NCI-H2227 (cell line): ENCODE results near the gene TEX19.

Experiments used
- DNase-seq: peaks from one replicate; lab custom pipeline; 2025; ENCODE audit not compliant: unreplicated experiment; lab: John Stamatoyannopoulos, UW

Gene TEX19

GRCh38 chr17:82321947-82322466 is 37.0 kb upstream of the TEX19 start:
- no peak for DNase-seq

GRCh38 chr17:82322526-82323453 is 36.3 kb upstream of the TEX19 start:
- DNase-seq = no peak

GRCh38 chr17:82323514-82324234 is 35.4 kb upstream of the TEX19 start:
- no peak for DNase-seq

GRCh38 chr17:82324566-82325285 is 34.3 kb upstream of the TEX19 start:
- no peak for DNase-seq

GRCh38 chr17:82325286-82326180 is 33.5 kb upstream of the TEX19 start:
- DNase-seq = no peak

- no peak for DNase-seq
Measured at GRCh38 chr17:82327289-82327688, 31.8 kb upstream of the TEX19 start.

GRCh38 chr17:82327757-82328140 is 31.3 kb upstream of the TEX19 start:
- no peak for DNase-seq

- DNase-seq = peak; percentile 34
Measured at GRCh38 chr17:82328141-82328993, 30.7 kb upstream of the TEX19 start.

- no peak for DNase-seq
Measured at GRCh38 chr17:82328994-82329507, 30.0 kb upstream of the TEX19 start.

GRCh38 chr17:82329683-82330321 is 29.2 kb upstream of the TEX19 start:
- no peak for DNase-seq

- peak; percentile 78 for DNase-seq
Measured at GRCh38 chr17:82330322-82331239, 28.5 kb upstream of the TEX19 start.

- no peak for DNase-seq
Measured at GRCh38 chr17:82331345-82331939, 27.6 kb upstream of the TEX19 start.

GRCh38 chr17:82332669-82333278 is 26.3 kb upstream of the TEX19 start:
- DNase-seq = no peak

GRCh38 chr17:82333279-82334171 is 25.5 kb upstream of the TEX19 start, which contains the start of gene SECTM1:
Gene SECTM1, minus strand, starts transcription at chr17:82333766. Its CDS starts 6,526 bp downstream, at chr17:82327240.
- DNase-seq = no peak

- DNase-seq = no peak
Measured at GRCh38 chr17:82334204-82334621, 24.8 kb upstream of the TEX19 start.
